Measurements from ENCODE around the gene CAMK4.

- TF ChIP-seq CTCF (optimal IDR thresholded peaks at IDR 0.05 in 1 of 3, IDR thresholded peaks at IDR 0.05 in 1 of 3, conservative IDR thresholded peaks at IDR 0.05 in 1 of 3; ENCODE audit: extremely low read depth in 1 of 3, insufficient read depth in 2 of 3, low read length in 3 of 3) (no peak), EZH2 (IDR thresholded peaks at IDR 0.05; ENCODE audit: low read length) (no peak)
These were observed 288.4 kb downstream of the CAMK4 start, which contains the start of gene STARD4 for GRCh38 chr5:111512375-111513130.

Measured in keratinocyte (primary cell).